ENCODE measurements around the gene PPRC1.

The PPRC1 gene

GRCh38 chr10:102132563-102133372 lies at the start of gene PPRC1:
PPRC1 (plus strand) TSS chr10:102133040; CDS start chr10:102133069, 29 bp downstream.
- H3K4me3 ChIP-seq (ENCODE audit: low read depth, low read length) = peak within 1 kb of the TSS; percentile 96
- peak; percentile 76 for TF ChIP-seq CTCF (IDR thresholded peaks at IDR 0.05; ENCODE audit: insufficient read depth, low read length, missing control alignments)
- peak; percentile 91 for DNase-seq (ENCODE audit: low read depth, low spot score)
- ChIA-PET POLR2A (interaction anchor here (0.7 to 1.2 kb wide), 2 partner anchors 13 to 337 kb away, joined by 3 to 4 read pairs; partner anchors contain the start of gene LDB1), CTCF (interaction anchor here (0.5 to 3.2 kb wide), 18 partner anchors 9 to 578 kb away, joined by 3 to 48 read pairs (median 5); partner anchors contain the start of genes LDB1 and NOLC1)

GRCh38 chr10:102083541-102083940 lies 49.3 kb upstream of the PPRC1 start:
- CTCF ChIA-PET = interaction anchor here (0.7 to 2.1 kb wide), 8 partner anchors 10 to 26 kb away, joined by 3 to 30 read pairs (median 3); no protein-coding TSS in a partner anchor
- POLR2A ChIA-PET = no interaction called here
- TF ChIP-seq CTCF (IDR thresholded peaks at IDR 0.05; ENCODE audit: insufficient read depth, low read length, missing control alignments) = no peak
- DNase-seq (ENCODE audit: low read depth, low spot score) = no peak
- H3K4me3 ChIP-seq (ENCODE audit: low read depth, low read length) = no peak overlapping the region

- H3K4me3 ChIP-seq (ENCODE audit: low read depth, low read length) = no peak overlapping the region
- POLR2A ChIA-PET = no interaction called here
- no peak for DNase-seq (ENCODE audit: low read depth, low spot score)
- CTCF ChIA-PET = interaction anchor here (0.8 to 1.1 kb wide), 2 partner anchors 11 to 13 kb away, joined by 4 to 7 read pairs; no protein-coding TSS in a partner anchor
- TF ChIP-seq CTCF (IDR thresholded peaks at IDR 0.05; ENCODE audit: insufficient read depth, low read length, missing control alignments) = no peak
These were observed 47.5 kb upstream of the PPRC1 start for GRCh38 chr10:102085336-102085735.

- DNase-seq (ENCODE audit: low read depth, low spot score) = no peak
- TF ChIP-seq CTCF (IDR thresholded peaks at IDR 0.05; ENCODE audit: insufficient read depth, low read length, missing control alignments) = no peak
- ChIA-PET POLR2A (interaction anchor here (0.6 to 0.7 kb wide), 2 partner anchors 8 to 11 kb away, joined by 3 read pairs; no protein-coding TSS in a partner anchor), CTCF (interaction anchor here (0.7 to 1.4 kb wide), 2 partner anchors 13 to 251 kb away, joined by 3 to 11 read pairs; no protein-coding TSS in a partner anchor)
- no peak overlapping the region for H3K4me3 ChIP-seq (ENCODE audit: low read depth, low read length)
These were observed 46.6 kb upstream of the PPRC1 start for GRCh38 chr10:102086196-102086595.

- no peak overlapping the region for H3K4me3 ChIP-seq (ENCODE audit: low read depth, low read length)
- no peak for TF ChIP-seq CTCF (IDR thresholded peaks at IDR 0.05; ENCODE audit: insufficient read depth, low read length, missing control alignments)
- DNase-seq (ENCODE audit: low read depth, low spot score) = no peak
- ChIA-PET POLR2A (no interaction called here), CTCF (interaction anchor here (1.8 kb wide), 1 partner anchor 18 kb away, joined by 7 read pairs; no protein-coding TSS in a partner anchor)
These were observed 42.1 kb upstream of the PPRC1 start for GRCh38 chr10:102090772-102091171.

GRCh38 chr10:102096449-102096848 lies 36.4 kb upstream of the PPRC1 start:
- no peak for DNase-seq (ENCODE audit: low read depth, low spot score)
- H3K4me3 ChIP-seq (ENCODE audit: low read depth, low read length) = no peak overlapping the region
- ChIA-PET CTCF (interaction anchor here (0.7 to 6.3 kb wide), 2 partner anchors 23 to 937 kb away, joined by 3 to 47 read pairs; no protein-coding TSS in a partner anchor), POLR2A (interaction anchor here (0.5 kb wide), 1 partner anchor 10 kb away, joined by 3 read pairs; no protein-coding TSS in a partner anchor)
- TF ChIP-seq CTCF (IDR thresholded peaks at IDR 0.05; ENCODE audit: insufficient read depth, low read length, missing control alignments) = no peak

Data from AG04449 (cell line).